Cardiac fibroblast (primary cell): ENCODE data around the gene DNAJC30.

Source experiments
- DNase-seq, 2 donors: peaks; one replicate each; pipeline versions ENCODE4 v3.0.0 to v3.0.0-alpha.2; 2010; ENCODE audit warnings: low read depth in 2 of 2
- H3K4me3 ChIP-seq, 2 donors: replicated peaks in 1 of 2; 1 replicate in 1 of 2; 2 replicates in 1 of 2; pipeline ENCODE4 v1.5.1; 2011; ENCODE audit warnings: low read depth in 2 of 2, low read length in 2 of 2, mild to moderate bottlenecking in 2 of 2, moderate library complexity in 1 of 2
- CTCF ChIP-seq: IDR thresholded peaks from one replicate; pipeline ENCODE4 v1.5.1; 2011; ENCODE audit warnings: low read depth, mild to moderate bottlenecking, low read length, inconsistent platforms

Gene DNAJC30

GRCh38 chr7:73674468-73675124 lies 8.7 kb downstream of the DNAJC30 start:
- no peak for DNase-seq
- no peak for TF ChIP-seq CTCF
- H3K4me3 ChIP-seq = no peak overlapping the region

- no peak for TF ChIP-seq CTCF
- H3K4me3 ChIP-seq = no peak overlapping the region
- no peak for DNase-seq
These were observed 11.3 kb downstream of the DNAJC30 start for GRCh38 chr7:73671857-73672445.

- DNase-seq = no peak
- no peak for TF ChIP-seq CTCF
- no peak overlapping the region for H3K4me3 ChIP-seq
These were observed 12.0 kb downstream of the DNAJC30 start for GRCh38 chr7:73671322-73671661.

GRCh38 chr7:73669858-73670385 lies 13.3 kb downstream of the DNAJC30 start:
- H3K4me3 ChIP-seq = no peak overlapping the region
- no peak for TF ChIP-seq CTCF
- DNase-seq = no peak

- no peak for TF ChIP-seq CTCF
- no peak overlapping the region for H3K4me3 ChIP-seq
- DNase-seq = no peak
These were observed 14.0 kb downstream of the DNAJC30 start for GRCh38 chr7:73669288-73669701.

GRCh38 chr7:73668886-73669230 lies 14.4 kb downstream of the DNAJC30 start:
- peak overlapping the region; percentile 63 to 75 for H3K4me3 ChIP-seq
- DNase-seq = no peak
- no peak for TF ChIP-seq CTCF
